H1 (cell line): Measurements from ENCODE around the gene BCL2. TPM values are rescaled to one million over a fixed set of nuclear protein-coding genes. Genes with fewer than 3 reads are reported as not detected.

Source experiments
- CTCF ChIA-PET: fragments of 300-600 bp; sonication (Branson Sonifier 250); formaldehyde crosslinking; loops from one replicate; lab custom pipeline; 2021; ENCODE audit not compliant: partially characterized antibody; lab: Charles Lee
- POLR2A ChIA-PET: fragments of 300-600 bp; sonication (Branson Sonifier 250); formaldehyde crosslinking; loops from one replicate; lab custom pipeline; 2021; ENCODE audit warnings: inconsistent platforms; ENCODE audit not compliant: partially characterized antibody; lab: Charles Lee
- DNase-seq, 2 experiments: peaks; one replicate each; pipeline versions ENCODE4 v3.0.0 to v3.0.0-alpha.2; 2010 to 2022; ENCODE audit warnings: low spot score in 2 of 2, low read depth in 1 of 2, mixed read lengths in 1 of 2
- FAIRE-seq: peaks from 2 replicates; lab custom pipeline; 2011; peaks lifted over from hg19 to GRCh38; lab: Jason Lieb, UNC
- H2AFZ ChIP-seq: 2 replicates; pipeline ENCODE4 v1.8.1; 2012; ENCODE audit warnings: low read length, inconsistent platforms
- H2AK5ac ChIP-seq: 2 replicates; pipeline ENCODE4 v1.6.1; 2013; ENCODE audit warnings: low read depth, low read length
- H2BK120ac ChIP-seq: replicated peaks from 2 replicates; pipeline ENCODE3; 2013; ENCODE audit warnings: low read depth, low read length, inconsistent platforms
- H2BK12ac ChIP-seq: 2 replicates; pipeline ENCODE4 v1.6.1; 2013; ENCODE audit warnings: low read depth, low read length
- H2BK15ac ChIP-seq: 2 replicates; pipeline ENCODE4 v1.6.1; 2013; ENCODE audit warnings: low read length
- H2BK20ac ChIP-seq: 2 replicates; pipeline ENCODE4 v1.6.1; 2013; ENCODE audit warnings: low read length
- H2BK5ac ChIP-seq: 2 replicates; pipeline ENCODE4 v1.6.1; 2013; ENCODE audit warnings: low read depth, low read length
- H3K14ac ChIP-seq: 2 replicates; pipeline ENCODE4 v1.6.1; 2013; ENCODE audit warnings: inconsistent platforms; ENCODE audit not compliant: insufficient read length
- H3K18ac ChIP-seq: 2 replicates; pipeline ENCODE4 v1.6.1; 2013; ENCODE audit warnings: low read length; ENCODE audit errors: extremely low read depth
- H3K23ac ChIP-seq: 2 replicates; pipeline ENCODE4 v1.6.1; 2013; ENCODE audit warnings: inconsistent platforms; ENCODE audit not compliant: insufficient read length
- H3K23me2 ChIP-seq: 2 replicates; pipeline ENCODE4 v1.6.1; 2013; ENCODE audit warnings: low read depth, low read length
- H3K27ac ChIP-seq: 2 replicates; pipeline ENCODE4 v1.6.1; 2011; ENCODE audit warnings: low read depth, low read length, inconsistent platforms
- H3K27me3 ChIP-seq, 4 experiments: replicated peaks in 1 of 4; 1 replicate in 1 of 4; 2 replicates in 3 of 4; pipeline versions ENCODE4 v1.6.1 to v1.8.1; 2011 to 2013; ENCODE audit warnings: low read length in 3 of 4, mild to moderate bottlenecking in 3 of 4, inconsistent platforms in 2 of 4, mixed read lengths in 2 of 4, moderate library complexity in 1 of 4; ENCODE audit not compliant: control insufficient read depth in 3 of 4, insufficient read depth in 3 of 4; ENCODE audit errors: extremely low read depth in 1 of 4
- H3K36me3 ChIP-seq, 4 experiments: 2 replicates each; pipeline versions ENCODE4 v1.6.1 to v1.8.1; 2011 to 2013; ENCODE audit warnings: mild to moderate bottlenecking in 4 of 4, low read length in 3 of 4, moderate library complexity in 2 of 4, control low read depth in 1 of 4, inconsistent platforms in 1 of 4; ENCODE audit not compliant: insufficient read depth in 4 of 4, control insufficient read depth in 2 of 4
- H3K4ac ChIP-seq: replicated peaks from 2 replicates; pipeline ENCODE3; 2013; ENCODE audit warnings: low read length, low read depth, mixed read lengths, inconsistent platforms; ENCODE audit not compliant: insufficient read length
- H3K4me1 ChIP-seq, 4 experiments: replicated peaks in 1 of 4; 1 replicate in 1 of 4; 2 replicates in 3 of 4; pipeline versions ENCODE4 v1.6.1 to v1.8.1; 2011 to 2013; ENCODE audit warnings: low read length in 3 of 4, inconsistent platforms in 2 of 4, mixed read lengths in 1 of 4; ENCODE audit not compliant: insufficient read depth in 4 of 4, control insufficient read depth in 3 of 4
- H3K4me2 ChIP-seq, 2 experiments: 2 replicates each; pipeline versions ENCODE4 v1.6.1 to v1.8.1; 2011 to 2013; ENCODE audit warnings: low read depth in 2 of 2, low read length in 2 of 2, control low read depth in 1 of 2, inconsistent platforms in 1 of 2, mild to moderate bottlenecking in 1 of 2; ENCODE audit not compliant: insufficient read depth in 1 of 2
- H3K4me3 ChIP-seq, 4 experiments: fragments of 200-600, 300-600 bp in 1 of 4; sonication (generic), shearing (Covaris generic), sonication (Bioruptor Twin) in 1 of 4; 2 replicates each; pipeline versions ENCODE4 v1.5.1 to v1.8.1; 2011 to 2016; ENCODE audit warnings: low read length in 4 of 4, low read depth in 3 of 4, control low read depth in 2 of 4, inconsistent platforms in 2 of 4, mild to moderate bottlenecking in 2 of 4, mixed read lengths in 1 of 4, moderate library complexity in 1 of 4; ENCODE audit not compliant: insufficient read depth in 2 of 4; ENCODE audit errors: extremely low read depth in 1 of 4
- H3K56ac ChIP-seq: replicated peaks from 2 replicates; pipeline ENCODE3; 2013; ENCODE audit warnings: low read depth, mild to moderate bottlenecking, mixed read lengths, low read length, inconsistent platforms; ENCODE audit not compliant: insufficient read length
- H3K79me1 ChIP-seq: 2 replicates; pipeline ENCODE4 v1.6.1; 2013; ENCODE audit warnings: low read depth, low read length, control low read depth
- H3K79me2 ChIP-seq, 2 experiments: 2 replicates each; pipeline versions ENCODE4 v1.6.1 to v1.8.1; 2012 to 2013; ENCODE audit warnings: low read length in 2 of 2, mild to moderate bottlenecking in 2 of 2, inconsistent platforms in 1 of 2; ENCODE audit not compliant: insufficient read depth in 2 of 2, control insufficient read depth in 1 of 2
- H3K9ac ChIP-seq, 4 experiments: replicated peaks in 1 of 4; 1 replicate in 1 of 4; 2 replicates in 3 of 4; pipeline versions ENCODE4 v1.6.1 to v1.8.1; 2011 to 2013; ENCODE audit warnings: low read depth in 3 of 4, low read length in 3 of 4, control low read depth in 2 of 4, mild to moderate bottlenecking in 2 of 4, moderate library complexity in 2 of 4, inconsistent platforms in 1 of 4; ENCODE audit errors: extremely low read depth in 1 of 4
- H3K9me3 ChIP-seq, 2 experiments: 2 replicates each; pipeline versions ENCODE4 v1.6.1 to v1.8.1; 2012 to 2013; ENCODE audit warnings: mild to moderate bottlenecking in 2 of 2, moderate library complexity in 2 of 2, control low read depth in 1 of 2, inconsistent platforms in 1 of 2, low read depth in 1 of 2, low read length in 1 of 2, mixed read lengths in 1 of 2; ENCODE audit not compliant: insufficient read depth in 2 of 2
- H4K20me1 ChIP-seq, 2 experiments: replicated peaks in 1 of 2; 2 replicates each; pipeline versions ENCODE3 to v1.8.1; 2011 to 2013; ENCODE audit warnings: inconsistent platforms in 2 of 2, low read length in 2 of 2, mild to moderate bottlenecking in 1 of 2; ENCODE audit not compliant: insufficient read depth in 2 of 2, control insufficient read depth in 1 of 2
- H4K5ac ChIP-seq: 2 replicates; pipeline ENCODE4 v1.6.1; 2013; ENCODE audit warnings: low read length, low read depth, mixed read lengths, inconsistent platforms; ENCODE audit not compliant: insufficient read length
- H4K8ac ChIP-seq: 2 replicates; pipeline ENCODE4 v1.8.0; 2013; ENCODE audit warnings: mild to moderate bottlenecking, moderate library complexity, low read length, inconsistent platforms; ENCODE audit not compliant: insufficient read depth; ENCODE audit errors: extremely low read depth
- H4K91ac ChIP-seq: replicated peaks from 2 replicates; pipeline ENCODE3; 2013; ENCODE audit warnings: low read length, mixed read lengths, inconsistent platforms; ENCODE audit not compliant: insufficient read length
- ASH2L ChIP-seq: fragments of 200-600, 300-600 bp; sonication (generic); IDR thresholded peaks from one replicate; pipeline ENCODE4 v1.7.1; 2017; ENCODE audit warnings: low read length
- ATF2 ChIP-seq: IDR thresholded peaks from 2 replicates; pipeline ENCODE4 v1.6.1; 2012; ENCODE audit warnings: low read length, inconsistent platforms
- E2F6 ChIP-seq: IDR thresholded peaks from 2 replicates; pipeline ENCODE4 v1.6.1; 2012; ENCODE audit warnings: inconsistent platforms
- GABPA ChIP-seq: IDR thresholded peaks from 2 replicates; pipeline ENCODE4 v1.6.1; 2011; ENCODE audit warnings: mild to moderate bottlenecking, low read length, moderate library complexity, borderline replicate concordance; ENCODE audit not compliant: insufficient read depth
- HDAC6 ChIP-seq: IDR thresholded peaks from one replicate; pipeline ENCODE4 v1.7.1; 2012; ENCODE audit warnings: low read depth, mild to moderate bottlenecking, inconsistent platforms, low read length, moderate library complexity
- PHF8 ChIP-seq: fragments of 200-600 bp; sonication (generic); conservative IDR thresholded peaks from 2 replicates; pipeline ENCODE4 v1.7.1; 2012; ENCODE audit warnings: low read depth, mild to moderate bottlenecking, inconsistent platforms, low read length, moderate library complexity
- RNF2 ChIP-seq: fragments of 200-900, 300-1000 bp; sonication (generic); IDR thresholded peaks from 2 replicates; pipeline ENCODE4 v1.7.1; 2016; ENCODE audit warnings: borderline replicate concordance, low read depth, mild to moderate bottlenecking, antibody characterized with exemption, low read length; ENCODE audit not compliant: poor library complexity, severe bottlenecking; ENCODE audit errors: missing control alignments
- SAP30 ChIP-seq: fragments of 300-600 bp; sonication (generic); IDR thresholded peaks from 2 replicates; pipeline ENCODE4 v1.7.1; 2012; ENCODE audit warnings: low read length, moderate library complexity, mild to moderate bottlenecking, inconsistent platforms; ENCODE audit not compliant: insufficient read depth, insufficient replicate concordance
- SIX5 ChIP-seq: IDR thresholded peaks from 2 replicates; pipeline ENCODE4 v1.6.1; 2011; ENCODE audit warnings: mild to moderate bottlenecking, low read depth, low read length
- SP1 ChIP-seq: IDR thresholded peaks from 2 replicates; pipeline ENCODE4 v1.6.1; 2011; ENCODE audit warnings: low read depth, low read length
- SRF ChIP-seq: IDR thresholded peaks from 2 replicates; pipeline ENCODE4 v1.6.1; 2011; ENCODE audit warnings: mild to moderate bottlenecking, low read depth, low read length, moderate library complexity
- ZNF274 ChIP-seq: IDR thresholded peaks from 2 replicates; pipeline ENCODE4 v1.7.0; 2012; ENCODE audit warnings: low read length, borderline replicate concordance; ENCODE audit errors: extremely low read depth
- WGBS, 2 experiments: shearing (Covaris generic) in 1 of 2; methylation state at CpG; one replicate each; pipeline versions ENCODE4 v1.1.6 to v1.1.7; 2013 to 2015; ENCODE audit warnings: low lambda C conversion rate in 2 of 2, mixed read lengths in 2 of 2, inconsistent platforms in 1 of 2, low coverage in 1 of 2, missing lambda C conversion rate in 1 of 2; ENCODE audit not compliant: insufficient replicate concordance in 2 of 2, insufficient coverage in 1 of 2, insufficient read length in 1 of 2; ENCODE audit errors: extremely low coverage in 1 of 2, missing lambda C conversion rate in 1 of 2; 5-methylcytosine and 5-hydroxymethylcytosine counted together
- polyA plus RNA-seq, 7 experiments: library from polyadenylated mRNA; depleted of rRNA in 3 of 7; stranded (reverse) in 5 of 7; unstranded in 2 of 7; fragments of >200 nt in 5 of 7; fragments of 200-250 nt in 2 of 7; gene quantifications; 1 replicate in 5 of 7; 2 replicates in 1 of 7; 4 replicates in 1 of 7; pipeline versions ENCODE4 v1.2.1 to v1.2.3, GENCODE V29; 2011 to 2013; ENCODE audit warnings: missing spikeins in 2 of 7, mixed read lengths in 2 of 7
- total RNA-seq: library from RNA; stranded (reverse); fragmentation: NEBNext Ultra II Directional; extraction: Animal tissue kit (Norgen Biotek cat#: 25700); gene quantifications from 2 replicates; pipeline ENCODE4 v1.2.1, GENCODE V29; 2021

The BCL2 gene
- total and polyA plus RNA-seq, 2 of the 8 experiments (the other 6 are each of a cell fraction or from before 2014, with no cell fraction given), result 0.59 to 4.5 TPM

- Histone ChIP-seq H2BK15ac (no peak overlapping the region), H3K4me2 (no peak overlapping the region), H2BK5ac (no peak overlapping the region), H4K5ac (no peak overlapping the region), H3K14ac (no peak overlapping the region), H3K4ac (no peak overlapping the region), H3K27me3 (no peaks in the 10 kb centered on the region), H3K36me3 (no peaks in the 10 kb centered on the region), H3K56ac (no peak overlapping the region), H3K27ac (no peak overlapping the region), H2AFZ (no peak overlapping the region), H3K4me1 (no peaks in the 10 kb centered on the region), H4K20me1 (no peaks in the 10 kb centered on the region), H4K91ac (no peak overlapping the region), H3K23ac (no peak overlapping the region), H3K23me2 (no peaks in the 10 kb centered on the region), H3K79me2 (no peaks in the 10 kb centered on the region), H3K18ac (no peak overlapping the region), H3K4me3 (no peak overlapping the region), H3K79me1 (no peaks in the 10 kb centered on the region), H3K9ac (no peak overlapping the region), H2BK120ac (no peak overlapping the region), H4K8ac (no peak overlapping the region), H3K9me3 (no peaks in the 10 kb centered on the region), H2BK20ac (no peak overlapping the region), H2BK12ac (no peak overlapping the region), H2AK5ac (no peak overlapping the region)
- CTCF ChIA-PET, result interaction anchor here (0.6 to 1.3 kb wide), 4 partner anchors 14 to 178 kb away, joined by 3 to 4 read pairs (median 3); no protein-coding TSS in a partner anchor
- FAIRE-seq (no peak), DNase-seq (no peak)
- POLR2A ChIA-PET, result no interaction called here
- 94% methylated on average over 2 of the region's 2 CpGs; no CpG with 5 or more reads in 1 of the 2 experiments for WGBS, 2 experiments
- TF ChIP-seq SIX5 (no peak), ZNF274 (no peak), ATF2 (no peak), HDAC6 (no peak), PHF8 (no peak), RNF2 (no peak), GABPA (no peak), SRF (no peak), SP1 (no peak), SAP30 (no peak), ASH2L (no peak), E2F6 (no peak)
Observed at GRCh38 chr18:63189817-63190216, 129.8 kb downstream of the BCL2 start.
